ENCODE data around the gene SAMD10. TPM values are rescaled to one million over a fixed set of nuclear protein-coding genes. Genes with fewer than 3 reads are reported as not detected.

The SAMD10 gene
- total and polyA plus RNA-seq, 2 donors (not counting 1 experiment from before 2014, with no cell fraction given), result 0.37 to 0.99 TPM

DNA sequence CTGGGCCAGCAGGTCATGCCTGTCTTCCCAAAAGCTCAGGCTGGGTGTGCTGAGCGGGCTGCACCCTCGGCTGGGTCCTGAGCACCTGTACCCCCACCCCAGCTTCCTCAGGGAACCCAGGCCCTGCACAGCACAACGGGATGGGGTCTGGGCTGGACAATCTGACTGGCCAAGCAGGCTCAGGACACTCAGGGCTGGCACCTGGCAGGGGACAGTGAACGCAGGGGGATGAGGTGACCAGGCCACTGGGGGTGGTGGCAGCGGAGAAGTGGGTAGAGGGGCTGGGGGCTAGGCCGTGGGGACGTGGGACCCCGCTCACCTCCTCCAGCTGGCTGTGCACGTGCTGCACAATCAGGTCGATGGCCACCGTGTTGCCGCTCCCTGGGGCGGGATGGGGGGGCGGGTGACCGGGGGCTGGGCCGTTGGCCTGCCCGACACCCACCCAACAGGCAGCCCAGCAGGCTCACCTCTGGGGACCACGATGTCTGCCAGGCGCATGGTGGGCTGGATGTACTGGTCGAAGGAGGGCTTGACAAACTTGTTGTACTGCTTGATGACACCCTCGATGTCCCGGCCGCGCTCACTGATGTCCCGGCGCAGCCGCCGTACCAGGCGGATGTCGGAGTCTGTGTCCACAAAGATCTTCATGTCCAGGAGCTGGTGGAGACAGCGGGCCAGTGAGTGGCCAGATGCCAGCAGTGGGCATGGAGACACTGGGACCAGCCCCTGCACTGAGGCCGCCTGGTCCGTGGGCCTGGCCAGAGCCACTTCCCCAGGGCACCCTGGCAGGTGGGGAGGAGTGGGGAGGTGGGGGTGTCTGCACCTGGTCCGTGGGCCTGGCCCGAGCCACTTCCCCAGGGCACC, 35.1 kb downstream of the SAMD10 start:
- H3K9me3 ChIP-seq (ENCODE audit: control insufficient read depth, insufficient read depth, low read depth, low read length), result no peaks in the 10 kb centered on the region
- H3K79me2 ChIP-seq (ENCODE audit: control insufficient read depth, insufficient read depth, low read length), result peaks cover 28% of the 10 kb centered on the region
- no peaks in the 10 kb centered on the region for H4K20me1 ChIP-seq (ENCODE audit: control insufficient read depth, extremely low read depth, insufficient read depth, low read length)
- no peak for DNase-seq (ENCODE audit: low read depth in 2 of 2)
- H3K9ac ChIP-seq (ENCODE audit: insufficient read depth, low read length), result no peak overlapping the region
- H3K4me2 ChIP-seq (ENCODE audit: extremely low read depth, insufficient read depth, low read length), result no peak overlapping the region
- no peaks in the 10 kb centered on the region for H3K27me3 ChIP-seq (ENCODE audit: control insufficient read depth, insufficient read depth, low read length)
- peaks cover 37% of the 10 kb centered on the region for H3K36me3 ChIP-seq (ENCODE audit: control insufficient read depth, insufficient read depth, low read length)
- H3K4me3 ChIP-seq (replicated peaks in 1 of 4; ENCODE audit: control extremely low read depth in 1 of 4, insufficient read depth in 1 of 4, low read depth in 3 of 4, low read length in 4 of 4), result no peak overlapping the region
- H2AFZ ChIP-seq (ENCODE audit: low read length), result no peak overlapping the region
- H3K27ac ChIP-seq (ENCODE audit: insufficient read depth, low read length), result no peak overlapping the region
- H3K4me1 ChIP-seq (ENCODE audit: control insufficient read depth, extremely low read depth, insufficient read depth, low read length), result peaks cover 8% of the 10 kb centered on the region
- TF ChIP-seq EZH2 (IDR thresholded peaks at IDR 0.05; ENCODE audit: low read length, missing control alignments) (no peak), CTCF (conservative IDR thresholded peaks at IDR 0.05 in 1 of 2, IDR thresholded peaks at IDR 0.05 in 1 of 2; ENCODE audit: low read depth in 1 of 2, low read length in 2 of 2) (no peak)

DNA sequence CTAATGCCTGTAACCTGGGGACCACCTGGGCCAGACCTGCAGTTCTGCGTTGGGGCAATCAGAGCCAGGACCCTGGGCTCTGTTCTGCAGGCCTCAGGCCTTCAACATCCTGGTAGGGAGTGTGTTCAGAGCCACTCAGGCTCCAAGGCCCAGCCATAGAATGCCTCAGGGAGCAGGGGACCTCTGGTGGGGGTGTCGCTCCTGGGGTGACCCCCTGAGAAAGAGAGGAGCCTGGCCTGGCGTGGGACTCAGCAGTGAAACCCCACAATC, 35.7 kb downstream of the SAMD10 start:
- Histone ChIP-seq H3K4me1 (ENCODE audit: control insufficient read depth, extremely low read depth, insufficient read depth, low read length) (peaks cover 2% of the 10 kb centered on the region), H3K27ac (ENCODE audit: insufficient read depth, low read length) (no peak overlapping the region), H3K9me3 (ENCODE audit: control insufficient read depth, insufficient read depth, low read depth, low read length) (no peaks in the 10 kb centered on the region), H4K20me1 (ENCODE audit: control insufficient read depth, extremely low read depth, insufficient read depth, low read length) (no peaks in the 10 kb centered on the region), H3K9ac (ENCODE audit: insufficient read depth, low read length) (no peak overlapping the region), H3K4me3 (replicated peaks in 1 of 4; ENCODE audit: control extremely low read depth in 1 of 4, insufficient read depth in 1 of 4, low read depth in 3 of 4, low read length in 4 of 4) (no peak overlapping the region), H2AFZ (ENCODE audit: low read length) (no peak overlapping the region), H3K27me3 (ENCODE audit: control insufficient read depth, insufficient read depth, low read length) (no peaks in the 10 kb centered on the region), H3K36me3 (ENCODE audit: control insufficient read depth, insufficient read depth, low read length) (peaks cover 41% of the 10 kb centered on the region), H3K4me2 (ENCODE audit: extremely low read depth, insufficient read depth, low read length) (no peak overlapping the region), H3K79me2 (ENCODE audit: control insufficient read depth, insufficient read depth, low read length) (peaks cover 26% of the 10 kb centered on the region)
- TF ChIP-seq EZH2 (IDR thresholded peaks at IDR 0.05; ENCODE audit: low read length, missing control alignments), result no peak
- TF ChIP-seq CTCF (conservative IDR thresholded peaks at IDR 0.05 in 1 of 2, IDR thresholded peaks at IDR 0.05 in 1 of 2; ENCODE audit: low read depth in 1 of 2, low read length in 2 of 2), result no peak
- DNase-seq (ENCODE audit: low read depth in 2 of 2), result no peak

DNA sequence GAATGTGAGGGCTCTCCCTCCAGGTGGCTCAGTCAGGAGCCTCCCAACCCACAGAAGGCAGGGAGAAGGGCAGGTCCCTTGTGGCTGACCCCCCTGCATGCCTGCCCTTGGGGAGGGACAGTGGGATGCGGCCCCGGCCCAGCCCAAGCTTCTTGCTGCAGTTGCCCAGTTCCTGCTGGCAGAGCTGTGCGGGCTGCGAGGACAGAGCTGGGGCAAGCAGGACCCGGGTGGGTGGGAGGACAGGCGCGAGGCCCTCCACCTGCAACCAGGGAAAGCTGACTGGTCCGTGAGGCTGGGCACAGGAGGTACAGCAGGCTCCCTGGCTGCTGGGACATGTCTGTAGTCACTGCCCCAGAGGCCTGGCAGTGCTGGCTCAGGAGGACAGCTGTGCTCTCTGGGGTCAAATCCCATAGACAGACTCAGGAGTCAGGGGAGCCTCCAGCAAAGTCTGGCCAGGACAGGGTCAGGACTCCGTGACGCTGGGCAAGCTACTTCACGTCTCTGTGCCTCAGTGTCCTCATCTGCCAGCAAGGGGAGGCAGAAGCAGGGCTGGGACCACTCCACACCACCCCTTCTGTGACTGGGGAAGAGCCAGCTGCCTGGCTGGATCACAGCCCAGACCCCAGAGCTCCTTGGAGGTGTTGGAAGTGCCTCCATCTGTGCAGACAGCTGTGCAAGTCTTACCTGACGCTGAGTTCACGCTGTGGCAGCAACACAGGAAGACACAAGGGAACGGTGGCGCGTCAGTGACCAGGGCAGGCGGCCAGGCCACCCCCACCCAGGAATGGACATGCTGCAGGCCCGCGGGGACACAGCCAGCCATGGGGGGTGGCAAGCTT, 36.3 kb downstream of the SAMD10 start:
- Histone ChIP-seq H3K79me2 (ENCODE audit: control insufficient read depth, insufficient read depth, low read length) (peaks cover 22% of the 10 kb centered on the region), H2AFZ (ENCODE audit: low read length) (no peak overlapping the region), H3K4me2 (ENCODE audit: extremely low read depth, insufficient read depth, low read length) (no peak overlapping the region), H3K27ac (ENCODE audit: insufficient read depth, low read length) (no peak overlapping the region), H3K36me3 (ENCODE audit: control insufficient read depth, insufficient read depth, low read length) (peaks cover 41% of the 10 kb centered on the region), H3K27me3 (ENCODE audit: control insufficient read depth, insufficient read depth, low read length) (no peaks in the 10 kb centered on the region), H3K9me3 (ENCODE audit: control insufficient read depth, insufficient read depth, low read depth, low read length) (no peaks in the 10 kb centered on the region), H3K9ac (ENCODE audit: insufficient read depth, low read length) (no peak overlapping the region), H3K4me3 (replicated peaks in 1 of 4; ENCODE audit: control extremely low read depth in 1 of 4, insufficient read depth in 1 of 4, low read depth in 3 of 4, low read length in 4 of 4) (no peak overlapping the region), H3K4me1 (ENCODE audit: control insufficient read depth, extremely low read depth, insufficient read depth, low read length) (no peaks in the 10 kb centered on the region), H4K20me1 (ENCODE audit: control insufficient read depth, extremely low read depth, insufficient read depth, low read length) (no peaks in the 10 kb centered on the region)
- TF ChIP-seq CTCF (conservative IDR thresholded peaks at IDR 0.05 in 1 of 2, IDR thresholded peaks at IDR 0.05 in 1 of 2; ENCODE audit: low read depth in 1 of 2, low read length in 2 of 2) (no peak), EZH2 (IDR thresholded peaks at IDR 0.05; ENCODE audit: low read length, missing control alignments) (no peak)
- no peak for DNase-seq (ENCODE audit: low read depth in 2 of 2)

All from fibroblast of lung (primary cell).